ENCODE measurements around the gene THSD4.

The THSD4 gene

GRCh38 chr15:71798641-71799040, 683.4 kb downstream of the THSD4 start:
- no peak for FAIRE-seq
- DNase-seq (ENCODE audit: low spot score): no peak

- DNase-seq (ENCODE audit: low spot score) (peak; percentile 85), FAIRE-seq (peak; percentile 84)
Measured at GRCh38 chr15:71800190-71800589, 684.9 kb downstream of the THSD4 start.

- peak; percentile 66 for DNase-seq (ENCODE audit: low spot score)
- peak; percentile 73 for FAIRE-seq
Measured at GRCh38 chr15:71800835-71801745, 685.8 kb downstream of the THSD4 start.

GRCh38 chr15:71801935-71802655, 686.8 kb downstream of the THSD4 start:
- DNase-seq (ENCODE audit: low spot score): no peak
- FAIRE-seq: no peak

GRCh38 chr15:71802770-71803169, 687.5 kb downstream of the THSD4 start:
- FAIRE-seq (no peak), DNase-seq (ENCODE audit: low spot score) (no peak)

- no peak for DNase-seq (ENCODE audit: low spot score)
- no peak for FAIRE-seq
Measured at GRCh38 chr15:71804226-71804625, 689.0 kb downstream of the THSD4 start.

GRCh38 chr15:71804695-71805470, 689.6 kb downstream of the THSD4 start:
- no peak for FAIRE-seq
- DNase-seq (ENCODE audit: low spot score): no peak

GRCh38 chr15:71806452-71806931, 691.2 kb downstream of the THSD4 start:
- FAIRE-seq: peak; percentile 64
- peak; percentile 78 for DNase-seq (ENCODE audit: low spot score)

- no peak for FAIRE-seq
- DNase-seq (ENCODE audit: low spot score): peak; percentile 65
Measured at GRCh38 chr15:71807125-71807629, 691.9 kb downstream of the THSD4 start.

- DNase-seq (ENCODE audit: low spot score): peak; percentile 38
- peak; percentile 38 for FAIRE-seq
Measured at GRCh38 chr15:71807691-71808091, 692.4 kb downstream of the THSD4 start.

GRCh38 chr15:71808311-71809020, 693.2 kb downstream of the THSD4 start:
- no peak for FAIRE-seq
- DNase-seq (ENCODE audit: low spot score): no peak

- no peak for FAIRE-seq
- DNase-seq (ENCODE audit: low spot score): no peak
Measured at GRCh38 chr15:71809346-71809745, 694.1 kb downstream of the THSD4 start.

GRCh38 chr15:71810256-71811035, 695.2 kb downstream of the THSD4 start, which contains the start of gene NR2E3:
Gene NR2E3, plus strand, starts transcription at chr15:71810554. Its CDS starts 190 bp downstream, at chr15:71810744.
- no peak for DNase-seq (ENCODE audit: low spot score)
- no peak for FAIRE-seq

GRCh38 chr15:71811036-71811736, 695.9 kb downstream of the THSD4 start:
- no peak for DNase-seq (ENCODE audit: low spot score)

GRCh38 chr15:71811752-71812735, 696.8 kb downstream of the THSD4 start:
- DNase-seq (ENCODE audit: low spot score) (no peak), FAIRE-seq (no peak)

More at GRCh38 chr15:71811036-71811736, 695.9 kb downstream of the THSD4 start:
- no peak for FAIRE-seq

GRCh38 chr15:71812966-71813722, 697.9 kb downstream of the THSD4 start:
- DNase-seq (ENCODE audit: low spot score) (no peak), FAIRE-seq (no peak)

Measured in RCC 7860 (cell line).